Measurements from ENCODE around the gene DTHD1.

- TF ChIP-seq CTCF (IDR thresholded peaks at IDR 0.05): no peak
- TF ChIP-seq POLR2AphosphoS5 (IDR thresholded peaks at IDR 0.05): no peak
Observed at GRCh38 chr4:36269533-36270173, 11.8 kb upstream of the DTHD1 start.

All from sigmoid colon (tissue), 4 donors.